K562 (cell line): ENCODE measurements around the gene DCUN1D2. TPM values are rescaled to one million over a fixed set of nuclear protein-coding genes. Genes with fewer than 3 reads are reported as not detected.

ENCODE experiments used
- ATAC-seq: fragments of 200-7000 bp; cut with Tn5 transposase; 3 replicates; pipeline ENCODE4 v1.9.1; 2020; ENCODE audit warnings: moderate library complexity
- BruUV-seq: library from RNA; stranded (reverse); fragments of 400-500 nt; replicated peaks from 2 replicates; lab custom pipeline; 2021; lab: Mats Ljungman, UMichigan
- CTCF ChIA-PET: fragments of 300-600 bp; formaldehyde crosslinking; extraction: SDS; loops from one replicate; lab custom pipeline; 2021; ENCODE audit warnings: low intra/inter-chr PET ratio; lab: Yijun Ruan, JAX
- POLR2A ChIA-PET: fragments of 300-600, 350-650 bp; sonication (Branson Sonifier 250); formaldehyde crosslinking; extraction: SDS; loops from one replicate; lab custom pipeline; 2021; ENCODE audit warnings: antibody characterized with exemption, inconsistent platforms; lab: Yijun Ruan, JAX
- DNase-seq, 4 experiments: peaks; one replicate each; pipeline versions ENCODE4 v3.0.0 to v3.0.0-alpha.2; 2011 to 2018; ENCODE audit warnings: low spot score in 3 of 4, mixed read lengths in 3 of 4; ENCODE audit errors: extremely low read depth in 1 of 4
- FAIRE-seq: peaks from 2 replicates; lab custom pipeline; 2011; peaks lifted over from hg19 to GRCh38; lab: Jason Lieb, UNC
- H2AFZ ChIP-seq: 2 replicates; pipeline ENCODE4 v1.6.0; 2011; ENCODE audit warnings: low read depth, low read length, control low read depth, inconsistent platforms
- H3K27ac ChIP-seq: fragments of 200-600 bp; 3 replicates; pipeline ENCODE4 v1.8.0; 2011; ENCODE audit warnings: low read depth, mild to moderate bottlenecking, control low read depth, inconsistent platforms, low read length, moderate library complexity, mixed read lengths; ENCODE audit errors: extremely low read depth
- H3K27me3 ChIP-seq, 2 experiments: fragments of 300-600 bp in 1 of 2; 2 replicates in 1 of 2; 3 replicates in 1 of 2; pipeline versions ENCODE4 v1.6.0 to v1.8.0; 2011; ENCODE audit warnings: inconsistent platforms in 2 of 2, low read length in 2 of 2, mild to moderate bottlenecking in 1 of 2, mixed read lengths in 1 of 2, moderate library complexity in 1 of 2; ENCODE audit not compliant: control insufficient read depth in 2 of 2, insufficient read depth in 2 of 2
- H3K36me3 ChIP-seq: fragments of 300-600 bp; 3 replicates; pipeline ENCODE4 v1.8.0; 2011; ENCODE audit warnings: mild to moderate bottlenecking, low read length, inconsistent platforms; ENCODE audit not compliant: control insufficient read depth, insufficient read depth
- H3K4me1 ChIP-seq, 2 experiments: fragments of 200-600 bp in 1 of 2; replicated peaks in 1 of 2; 2 replicates in 1 of 2; 3 replicates in 1 of 2; pipeline versions ENCODE4 v1.5.1 to v1.8.0; 2011; ENCODE audit warnings: inconsistent platforms in 2 of 2, low read length in 2 of 2, mild to moderate bottlenecking in 1 of 2, mixed read lengths in 1 of 2, moderate library complexity in 1 of 2; ENCODE audit not compliant: control insufficient read depth in 2 of 2, insufficient read depth in 2 of 2
- H3K4me2 ChIP-seq: 2 replicates; pipeline ENCODE4 v1.6.1; 2011; ENCODE audit warnings: low read length, control low read depth, inconsistent platforms, mixed read lengths; ENCODE audit not compliant: insufficient read depth
- H3K4me3 ChIP-seq: fragments of 200-600 bp; sonication (generic), shearing (Covaris generic); 2 replicates; pipeline ENCODE4 v1.5.1; 2016; ENCODE audit warnings: control low read depth, inconsistent platforms
- H3K79me2 ChIP-seq: fragments of 200-600 bp; 3 replicates; pipeline ENCODE4 v1.8.0; 2011; ENCODE audit warnings: low read length, inconsistent platforms; ENCODE audit not compliant: control insufficient read depth, insufficient read depth
- H3K9ac ChIP-seq, 2 experiments: 2 replicates each; pipeline versions ENCODE4 v1.6.0 to v1.6.1; 2011; ENCODE audit warnings: low read depth in 2 of 2, low read length in 2 of 2, control low read depth in 1 of 2, inconsistent platforms in 1 of 2, mild to moderate bottlenecking in 1 of 2, mixed read lengths in 1 of 2; ENCODE audit not compliant: insufficient read depth in 1 of 2
- H3K9me1 ChIP-seq: one replicate; pipeline ENCODE4 v1.6.0; 2011; ENCODE audit warnings: inconsistent platforms, mild to moderate bottlenecking, low read length, moderate library complexity; ENCODE audit not compliant: control insufficient read depth, insufficient read depth
- H3K9me3 ChIP-seq: replicated peaks from 2 replicates; pipeline ENCODE4 v1.5.1; 2011; ENCODE audit warnings: low read depth, low read length, inconsistent platforms; ENCODE audit not compliant: control insufficient read depth, insufficient read depth
- H4K20me1 ChIP-seq: replicated peaks from 2 replicates; pipeline ENCODE4 v1.6.1; 2011; ENCODE audit warnings: low read length, inconsistent platforms, mixed read lengths; ENCODE audit not compliant: control insufficient read depth, insufficient read depth
- CBX1 ChIP-seq: sonication (generic); IDR thresholded peaks from 2 replicates; pipeline ENCODE4 v1.6.1; 2016; ENCODE audit warnings: antibody characterized with exemption, low read depth, mild to moderate bottlenecking
- CGGBP1 ChIP-seq: fragments of 250-450 bp; sonication (Bioruptor Pico); IDR thresholded peaks from 2 replicates; pipeline ENCODE4 v1.9.0; 2021; ENCODE audit warnings: mild to moderate bottlenecking
- E2F3 ChIP-seq: fragments of 250-450 bp; sonication (Bioruptor Pico); IDR thresholded peaks from 2 replicates; pipeline ENCODE4 v1.4.0; 2020; ENCODE audit warnings: mild to moderate bottlenecking
- HNRNPL ChIP-seq: fragments of 200-400 bp; formaldehyde crosslinking; IDR thresholded peaks from 2 replicates; pipeline ENCODE4 v1.6.1; 2017; ENCODE audit warnings: low read depth, mild to moderate bottlenecking, low read length
- NR4A1 ChIP-seq, 2 experiments: fragments of 250-450 bp in 1 of 2; fragments of 450-650 bp in 1 of 2; sonication (Bioruptor Pico) in 1 of 2; IDR thresholded peaks; 2 replicates each; pipeline versions ENCODE4 v1.4.0 to v1.6.1; 2016 to 2020; ENCODE audit warnings: mild to moderate bottlenecking in 2 of 2, missing compliant biosample characterization in 1 of 2, missing genetic modification characterization in 1 of 2, moderate library complexity in 1 of 2
- SRSF3 ChIP-seq: fragments of 200-400 bp; formaldehyde crosslinking; IDR thresholded peaks from 2 replicates; pipeline ENCODE4 v1.6.1; 2016; ENCODE audit warnings: mild to moderate bottlenecking, low read length, moderate library complexity; ENCODE audit not compliant: insufficient read depth
- ZBTB7A ChIP-seq: IDR thresholded peaks from 2 replicates; pipeline ENCODE4 v1.6.1; 2011; ENCODE audit warnings: low read depth, mild to moderate bottlenecking, low read length, moderate library complexity, borderline replicate concordance; ENCODE audit not compliant: control insufficient read depth
- ZFP36 ChIP-seq: fragments of 150-350 bp; IDR thresholded peaks from 2 replicates; pipeline ENCODE4 v1.6.1; 2018; ENCODE audit warnings: low read length, low read depth; ENCODE audit not compliant: partially characterized antibody
- ZNF239 ChIP-seq: fragments of 250-450 bp; sonication (Bioruptor Pico); IDR thresholded peaks from 2 replicates; pipeline ENCODE4 v1.4.0; 2020; ENCODE audit warnings: mild to moderate bottlenecking
- ZNF274 ChIP-seq: IDR thresholded peaks from 2 replicates; pipeline ENCODE4 v1.6.1; 2011; ENCODE audit warnings: low read depth, mild to moderate bottlenecking, low read length, moderate library complexity, borderline replicate concordance
- ZNF384 ChIP-seq: IDR thresholded peaks from 2 replicates; pipeline ENCODE4 v1.6.1; 2012; ENCODE audit warnings: low read depth, low read length, improper control_type of control experiment
- WGBS: fragments of 100-300 bp; shearing (Covaris generic); methylation state at CpG from one replicate; pipeline ENCODE4 v1.1.6; 2016; ENCODE audit warnings: low coverage, mixed read lengths; ENCODE audit not compliant: insufficient coverage; ENCODE audit errors: missing lambda C conversion rate; 5-methylcytosine and 5-hydroxymethylcytosine counted together
- in situ Hi-C: fragments of 300-500 bp; cut with MboI; formaldehyde crosslinking; loops from 4 replicates; pipeline ENCODE4 v1.15.0; 2018; ENCODE audit warnings: inconsistent platforms, mixed read lengths
- intact Hi-C: fragments of 100-400 bp; cut with micrococcal nuclease; formaldehyde crosslinking; loops from 2 replicates; pipeline ENCODE4 v1.14.2; 2022
- polyA plus RNA-seq, 8 experiments: library from polyadenylated mRNA; depleted of rRNA in 4 of 8; stranded (reverse) in 5 of 8; unstranded in 3 of 8; fragments of >200 nt; fragmentation: Nextera tagmentation in 2 of 8; fragmentation: Illumina TruSeq in 1 of 8; extraction: Ambion mirVana in 2 of 8; extraction: Trizol in 1 of 8; gene quantifications; 2 replicates each; pipeline versions ENCODE4 v1.2.1 to v1.2.3, GENCODE V29; 2011 to 2014; ENCODE audit warnings: inconsistent platforms in 1 of 8, missing spikeins in 1 of 8
- total RNA-seq, 7 experiments: library from RNA; depleted of rRNA in 6 of 7; stranded (reverse); fragments of >200 nt in 6 of 7; fragmentation: Illumina TruSeq in 2 of 7; extraction: Trizol in 2 of 7; gene quantifications; 2 replicates each; pipeline versions ENCODE4 v1.2.1 to v1.2.3, GENCODE V29; 2011 to 2021; ENCODE audit warnings: low replicate concordance in 1 of 7
- TF ChIP-seq, protein P1 (sequence below): fragments of 250-450 bp; sonication (Bioruptor Pico); IDR thresholded peaks from 2 replicates; pipeline ENCODE4 v1.8.0; 2021; ENCODE audit warnings: mild to moderate bottlenecking, moderate library complexity
- TF ChIP-seq, protein P2 (sequence below): sonication (generic); formaldehyde crosslinking; IDR thresholded peaks from 2 replicates; pipeline ENCODE4 v1.8.1; 2022; ENCODE audit warnings: missing genetic modification reagents
- TF ChIP-seq, protein P3 (sequence below): fragments of 250-450 bp; sonication (Bioruptor Pico); IDR thresholded peaks from 2 replicates; pipeline ENCODE4 v1.5.0; 2020; ENCODE audit warnings: mild to moderate bottlenecking

Gene DCUN1D2
- total and polyA plus RNA-seq, 9 of the 15 experiments (the other 6 are each of a cell fraction or from before 2014, with no cell fraction given): 2.1 to 16.8 (median 11.1) TPM

DNA sequence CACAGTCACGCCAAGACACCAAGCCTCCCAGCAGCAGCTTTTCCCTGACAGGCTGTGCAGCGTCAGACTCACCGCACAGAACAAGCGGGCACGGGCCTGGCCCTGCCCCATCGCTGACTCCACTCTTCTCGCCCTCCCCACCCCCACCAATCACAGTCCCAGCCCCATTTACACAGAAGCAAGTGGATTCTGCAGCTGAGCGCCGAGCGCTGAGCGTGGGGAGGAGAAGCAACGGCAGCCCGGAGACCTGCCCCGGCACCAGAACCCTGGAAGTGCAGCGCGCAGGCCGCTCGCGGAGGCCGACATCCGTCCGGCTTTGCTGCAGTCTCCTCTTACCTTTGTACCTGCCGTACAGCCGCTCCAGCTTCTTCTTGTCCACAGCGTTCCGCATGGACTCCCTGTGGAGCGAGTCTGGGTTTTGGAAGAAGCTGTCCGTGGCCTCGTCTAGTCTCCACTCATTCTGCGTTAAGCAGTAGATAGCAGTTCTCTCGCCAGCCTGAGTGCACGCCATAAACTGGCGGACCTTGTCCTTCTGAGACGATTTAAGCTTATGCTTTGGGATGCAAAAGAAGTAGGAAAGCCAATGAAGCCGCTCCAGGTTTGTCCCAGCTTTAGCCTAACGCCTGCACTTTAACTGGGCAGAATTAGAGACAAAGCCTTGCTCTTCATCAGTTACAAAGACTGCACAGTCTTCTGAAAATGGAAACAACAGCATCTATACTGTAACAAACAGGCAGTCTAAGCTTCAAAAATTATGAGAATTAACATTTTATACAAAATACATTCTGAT lies 6.8 kb downstream of the DCUN1D2 start:
- Histone ChIP-seq H2AFZ (no peak overlapping the region), H3K4me3 (no peak overlapping the region), H3K9me3 (no peaks in the 10 kb centered on the region), H3K79me2 (peaks cover 66% of the 10 kb centered on the region), H3K36me3 (peaks cover 50% of the 10 kb centered on the region), H3K27me3 (no peaks in the 10 kb centered on the region), H4K20me1 (peaks cover 6% of the 10 kb centered on the region; the same call in 1 of the 2 replicates), H3K9ac (peak overlapping the region in 1 of 2 experiments; percentile 64; a peak in 1 of 4 replicates), H3K4me2 (no peak overlapping the region), H3K9me1 (peaks cover 3% of the 10 kb centered on the region), H3K4me1 (peaks cover 5 to 9% of the 10 kb centered on the region in 2 experiments; a peak in 4 of 5 replicates), H3K27ac (no peak overlapping the region)
- CTCF ChIA-PET: no interaction called here
- WGBS: 97% methylated on average over 13 of the region's 36 CpGs
- POLR2A ChIA-PET: interaction anchor here (0.7 to 1.6 kb wide), 3 partner anchors 10 to 42 kb away, joined by 3 read pairs; no protein-coding TSS in a partner anchor
- in situ Hi-C loops: no loop called here
- DNase-seq (no peak), FAIRE-seq (no peak), ATAC-seq (no peak)
- BruUV-seq: no TSS peak
- no peak for TF ChIP-seq CBX1
- no peak for TF ChIP-seq E2F3 (CRISPR knock-in tag)
- TF ChIP-seq HNRNPL: no peak
- TF ChIP-seq ZNF274: no peak
- TF ChIP-seq ZFP36: no peak
- TF ChIP-seq, protein P1, sequence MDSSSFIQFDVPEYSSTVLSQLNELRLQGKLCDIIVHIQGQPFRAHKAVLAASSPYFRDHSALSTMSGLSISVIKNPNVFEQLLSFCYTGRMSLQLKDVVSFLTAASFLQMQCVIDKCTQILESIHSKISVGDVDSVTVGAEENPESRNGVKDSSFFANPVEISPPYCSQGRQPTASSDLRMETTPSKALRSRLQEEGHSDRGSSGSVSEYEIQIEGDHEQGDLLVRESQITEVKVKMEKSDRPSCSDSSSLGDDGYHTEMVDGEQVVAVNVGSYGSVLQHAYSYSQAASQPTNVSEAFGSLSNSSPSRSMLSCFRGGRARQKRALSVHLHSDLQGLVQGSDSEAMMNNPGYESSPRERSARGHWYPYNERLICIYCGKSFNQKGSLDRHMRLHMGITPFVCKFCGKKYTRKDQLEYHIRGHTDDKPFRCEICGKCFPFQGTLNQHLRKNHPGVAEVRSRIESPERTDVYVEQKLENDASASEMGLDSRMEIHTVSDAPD (CRISPR knock-in tag): no peak
- TF ChIP-seq SRSF3: no peak
- no peak for TF ChIP-seq CGGBP1 (CRISPR knock-in tag)
- no peak for TF ChIP-seq NR4A1 (CRISPR knock-in tag; IDR thresholded peaks at IDR 0.05)
- TF ChIP-seq NR4A1 (tag; IDR thresholded peaks at IDR 0.05): no peak
- TF ChIP-seq ZNF239: no peak
- TF ChIP-seq, protein P2, sequence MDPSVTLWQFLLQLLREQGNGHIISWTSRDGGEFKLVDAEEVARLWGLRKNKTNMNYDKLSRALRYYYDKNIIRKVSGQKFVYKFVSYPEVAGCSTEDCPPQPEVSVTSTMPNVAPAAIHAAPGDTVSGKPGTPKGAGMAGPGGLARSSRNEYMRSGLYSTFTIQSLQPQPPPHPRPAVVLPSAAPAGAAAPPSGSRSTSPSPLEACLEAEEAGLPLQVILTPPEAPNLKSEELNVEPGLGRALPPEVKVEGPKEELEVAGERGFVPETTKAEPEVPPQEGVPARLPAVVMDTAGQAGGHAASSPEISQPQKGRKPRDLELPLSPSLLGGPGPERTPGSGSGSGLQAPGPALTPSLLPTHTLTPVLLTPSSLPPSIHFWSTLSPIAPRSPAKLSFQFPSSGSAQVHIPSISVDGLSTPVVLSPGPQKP: no peak
- no peak for TF ChIP-seq ZBTB7A
- TF ChIP-seq ZNF384: no peak
- TF ChIP-seq, protein P3, sequence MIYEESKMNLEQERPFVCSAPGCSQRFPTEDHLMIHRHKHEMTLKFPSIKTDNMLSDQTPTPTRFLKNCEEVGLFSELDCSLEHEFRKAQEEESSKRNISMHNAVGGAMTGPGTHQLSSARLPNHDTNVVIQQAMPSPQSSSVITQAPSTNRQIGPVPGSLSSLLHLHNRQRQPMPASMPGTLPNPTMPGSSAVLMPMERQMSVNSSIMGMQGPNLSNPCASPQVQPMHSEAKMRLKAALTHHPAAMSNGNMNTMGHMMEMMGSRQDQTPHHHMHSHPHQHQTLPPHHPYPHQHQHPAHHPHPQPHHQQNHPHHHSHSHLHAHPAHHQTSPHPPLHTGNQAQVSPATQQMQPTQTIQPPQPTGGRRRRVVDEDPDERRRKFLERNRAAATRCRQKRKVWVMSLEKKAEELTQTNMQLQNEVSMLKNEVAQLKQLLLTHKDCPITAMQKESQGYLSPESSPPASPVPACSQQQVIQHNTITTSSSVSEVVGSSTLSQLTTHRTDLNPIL: no peak
- intact Hi-C loops: no loop called here
